Left ventricle myocardium inferior (tissue), 1 donor: ENCODE data around the gene DPP10. TPM values are rescaled to one million over a fixed set of nuclear protein-coding genes. Genes with fewer than 3 reads are reported as not detected.
A peak's percentile ranks its signal among the peaks of the same experiment; 100 is the strongest.

ENCODE experiments used
- DNase-seq: peaks from one replicate; pipeline ENCODE4 v3.0.0-alpha.2; 2020
- H3K27ac ChIP-seq: fragments of 200-600 bp; replicated peaks from 2 replicates; pipeline ENCODE4 v1.8.0; 2021
- H3K27me3 ChIP-seq: fragments of 200-600 bp; 2 replicates; pipeline ENCODE4 v1.8.0; 2021; ENCODE audit warnings: low read depth
- H3K36me3 ChIP-seq: fragments of 200-600 bp; 2 replicates; pipeline ENCODE4 v1.8.0; 2021
- H3K4me1 ChIP-seq: fragments of 200-600 bp; 2 replicates; pipeline ENCODE4 v1.8.0; 2021
- H3K4me3 ChIP-seq: fragments of 200-600 bp; 2 replicates; pipeline ENCODE4 v1.8.0; 2021; ENCODE audit warnings: mild to moderate bottlenecking, moderate library complexity
- H3K9me3 ChIP-seq: fragments of 200-600 bp; replicated peaks from 2 replicates; pipeline ENCODE4 v1.8.0; 2021
- intact Hi-C: fragments of 100-400 bp; cut with micrococcal nuclease; formaldehyde crosslinking; loops from one replicate; pipeline ENCODE4 v1.11.0; 2022
- total RNA-seq: library from RNA; stranded (reverse); fragmentation: NEBNext Ultra II Directional; extraction: Animal tissue kit (Norgen Biotek cat#: 25700); gene quantifications from one replicate; pipeline ENCODE4 v1.2.1, GENCODE V29; 2021
- TF ChIP-seq, protein P1 (sequence below): fragments of 200-600 bp; IDR thresholded peaks from 2 replicates; pipeline ENCODE4 v1.8.0; 2021; ENCODE audit warnings: antibody characterized with exemption, mild to moderate bottlenecking, borderline replicate concordance
- donor health status: DM: no; HTN: yes; CAD: no; lungs with severe emphysema.

DPP10 gene
- total RNA-seq, 1 donor from 2014 or later, result 0.16 TPM

DNA sequence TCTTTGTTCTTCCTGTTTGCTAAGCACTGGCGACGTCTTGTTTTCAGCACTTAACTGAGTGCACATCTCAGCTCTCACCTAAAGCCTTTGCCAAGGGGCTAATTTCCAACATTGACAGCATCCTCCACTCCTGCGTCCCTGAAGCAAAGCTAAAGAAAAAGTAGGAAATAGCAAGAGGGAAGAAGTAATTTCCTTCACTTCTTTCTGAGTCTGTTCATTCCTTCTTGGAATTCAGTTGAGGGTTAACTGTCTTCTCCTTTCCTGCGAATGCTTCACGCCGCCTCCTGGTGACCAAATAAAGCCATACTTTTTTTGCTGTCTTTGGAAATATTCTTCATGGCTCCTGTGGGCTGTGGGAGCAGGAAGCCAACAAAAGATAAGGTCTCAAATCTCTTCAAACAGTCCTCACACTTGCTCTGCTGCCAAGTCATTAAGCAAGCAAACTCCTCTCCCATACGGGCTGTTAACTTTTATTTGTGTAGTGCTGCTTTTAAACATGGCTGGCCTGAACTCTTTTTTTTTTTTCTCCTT, 100.9 kb downstream of the DPP10 start:
- H3K9me3 ChIP-seq, result peaks cover 3% of the 10 kb centered on the region
- H3K4me1 ChIP-seq, result peaks cover 15% of the 10 kb centered on the region
- no peaks in the 10 kb centered on the region for H3K36me3 ChIP-seq
- DNase-seq, result peak; percentile 27
- intact Hi-C loops, result no loop called here
- peaks cover 16% of the 10 kb centered on the region for H3K27me3 ChIP-seq
- H3K4me3 ChIP-seq, result no peak overlapping the region
- TF ChIP-seq, protein P1, sequence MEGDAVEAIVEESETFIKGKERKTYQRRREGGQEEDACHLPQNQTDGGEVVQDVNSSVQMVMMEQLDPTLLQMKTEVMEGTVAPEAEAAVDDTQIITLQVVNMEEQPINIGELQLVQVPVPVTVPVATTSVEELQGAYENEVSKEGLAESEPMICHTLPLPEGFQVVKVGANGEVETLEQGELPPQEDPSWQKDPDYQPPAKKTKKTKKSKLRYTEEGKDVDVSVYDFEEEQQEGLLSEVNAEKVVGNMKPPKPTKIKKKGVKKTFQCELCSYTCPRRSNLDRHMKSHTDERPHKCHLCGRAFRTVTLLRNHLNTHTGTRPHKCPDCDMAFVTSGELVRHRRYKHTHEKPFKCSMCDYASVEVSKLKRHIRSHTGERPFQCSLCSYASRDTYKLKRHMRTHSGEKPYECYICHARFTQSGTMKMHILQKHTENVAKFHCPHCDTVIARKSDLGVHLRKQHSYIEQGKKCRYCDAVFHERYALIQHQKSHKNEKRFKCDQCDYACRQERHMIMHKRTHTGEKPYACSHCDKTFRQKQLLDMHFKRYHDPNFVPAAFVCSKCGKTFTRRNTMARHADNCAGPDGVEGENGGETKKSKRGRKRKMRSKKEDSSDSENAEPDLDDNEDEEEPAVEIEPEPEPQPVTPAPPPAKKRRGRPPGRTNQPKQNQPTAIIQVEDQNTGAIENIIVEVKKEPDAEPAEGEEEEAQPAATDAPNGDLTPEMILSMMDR, result peak; percentile 44
- H3K27ac ChIP-seq, result peak overlapping the region; percentile 63

DNA sequence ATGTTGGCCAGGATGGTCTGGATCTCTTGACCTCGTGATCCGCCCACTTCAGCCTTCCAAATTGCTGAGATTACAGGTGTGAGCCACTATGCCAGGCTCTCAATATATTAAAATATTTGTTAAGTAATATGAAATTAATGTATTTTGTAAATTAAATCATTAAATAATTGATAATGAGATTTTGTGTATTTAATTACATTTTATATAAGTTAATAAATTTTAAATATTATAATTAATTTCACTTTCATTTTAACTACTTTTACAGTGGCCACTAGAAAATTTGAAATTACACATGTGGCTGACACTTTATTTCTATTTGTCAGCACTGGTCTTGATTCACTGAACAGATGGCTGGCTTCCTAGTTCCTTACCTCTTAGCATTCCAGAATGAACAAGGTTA, 102.6 kb downstream of the DPP10 start:
- peaks cover 3% of the 10 kb centered on the region for H3K9me3 ChIP-seq
- H3K4me3 ChIP-seq, result no peak overlapping the region
- peaks cover 15% of the 10 kb centered on the region for H3K4me1 ChIP-seq
- TF ChIP-seq, protein P1, result no peak
- no peaks in the 10 kb centered on the region for H3K36me3 ChIP-seq
- DNase-seq, result no peak
- H3K27me3 ChIP-seq, result peaks cover 24% of the 10 kb centered on the region
- H3K27ac ChIP-seq, result no peak overlapping the region
- intact Hi-C loops, result no loop called here

DNA sequence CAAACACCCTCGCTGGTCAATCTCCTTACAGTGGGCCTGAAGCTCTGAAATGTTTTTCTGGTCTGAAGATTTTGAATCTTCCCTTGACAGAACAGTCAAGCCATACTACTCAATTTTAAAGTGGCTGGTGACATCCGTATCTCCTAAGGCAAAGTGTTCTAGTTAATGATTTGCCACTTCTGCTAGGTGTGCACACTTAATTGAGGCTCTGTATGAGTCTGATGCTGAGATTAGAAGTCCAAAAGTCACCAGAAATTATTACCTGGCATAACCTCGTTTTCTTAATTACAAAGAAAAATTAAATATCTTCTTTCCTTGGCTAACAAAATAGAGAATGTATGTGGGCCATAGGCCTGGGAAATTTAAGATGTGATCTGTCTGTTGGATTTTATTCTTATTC, 104.1 kb downstream of the DPP10 start:
- Histone ChIP-seq H3K4me3 (no peak overlapping the region), H3K27me3 (peaks cover 35% of the 10 kb centered on the region), H3K4me1 (peaks cover 15% of the 10 kb centered on the region), H3K36me3 (no peaks in the 10 kb centered on the region), H3K27ac (no peak overlapping the region), H3K9me3 (peaks cover 3% of the 10 kb centered on the region)
- no peak for DNase-seq
- intact Hi-C loops, result no loop called here
- TF ChIP-seq, protein P1, result no peak

DNA sequence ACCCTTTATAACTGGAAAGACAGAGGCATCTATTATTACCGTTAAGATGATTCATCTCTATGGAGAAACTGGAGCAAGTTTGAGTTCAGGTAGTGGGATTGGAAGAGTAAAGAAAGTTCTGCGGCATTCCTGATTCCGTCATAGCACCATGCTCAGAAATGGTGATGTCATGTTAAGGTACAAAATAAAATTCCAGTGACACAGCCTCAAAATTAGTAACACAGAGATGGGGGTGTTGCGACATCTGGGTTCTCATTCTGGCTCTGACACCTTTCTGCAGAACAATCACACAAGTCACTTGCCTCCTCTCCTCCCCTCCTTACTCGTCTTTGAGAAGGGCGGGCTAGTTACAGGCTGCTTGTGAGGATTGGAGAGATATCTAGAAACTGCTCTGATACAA, 105.7 kb downstream of the DPP10 start:
- no peak overlapping the region for H3K4me3 ChIP-seq
- TF ChIP-seq, protein P1, result no peak
- H3K9me3 ChIP-seq, result peaks cover 3% of the 10 kb centered on the region
- no peak for DNase-seq
- H3K36me3 ChIP-seq, result no peaks in the 10 kb centered on the region
- H3K27ac ChIP-seq, result no peak overlapping the region
- peaks cover 39% of the 10 kb centered on the region for H3K27me3 ChIP-seq
- intact Hi-C loops, result no loop called here
- peaks cover 8% of the 10 kb centered on the region for H3K4me1 ChIP-seq

DNA sequence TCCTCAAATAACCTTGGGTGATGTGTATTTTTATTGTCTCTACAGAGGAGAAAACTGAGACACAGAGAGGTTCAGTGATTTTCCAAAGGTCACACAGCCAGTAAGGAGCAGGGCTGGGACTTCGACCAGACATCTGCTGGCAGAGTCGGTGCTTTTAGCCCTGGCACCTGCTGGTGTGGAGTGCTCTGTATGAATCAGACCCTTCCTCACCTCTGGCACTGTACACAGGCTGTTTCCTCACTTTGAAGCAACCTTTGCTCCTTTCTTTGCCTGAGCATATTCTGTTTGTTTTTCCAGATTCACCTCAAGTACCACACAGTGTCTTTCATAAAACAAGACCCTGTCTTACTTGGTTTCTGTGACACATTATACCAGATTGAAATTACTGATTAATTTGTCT, 107.9 kb downstream of the DPP10 start:
- peaks cover 61% of the 10 kb centered on the region for H3K27me3 ChIP-seq
- intact Hi-C loops, result no loop called here
- no peaks in the 10 kb centered on the region for H3K4me1 ChIP-seq
- H3K36me3 ChIP-seq, result no peaks in the 10 kb centered on the region
- H3K9me3 ChIP-seq, result no peaks in the 10 kb centered on the region
- H3K27ac ChIP-seq, result no peak overlapping the region
- no peak for DNase-seq
- TF ChIP-seq, protein P1, result no peak
- no peak overlapping the region for H3K4me3 ChIP-seq
